Fibroblast of the aortic adventitia (primary cell): ENCODE measurements around the gene BABAM2. TPM values are rescaled to one million over a fixed set of nuclear protein-coding genes. Genes with fewer than 3 reads are reported as not detected.

Source experiments
- DNase-seq: peaks from one replicate; pipeline ENCODE4 v3.0.0-alpha.2; 2010; ENCODE audit warnings: low read depth
- H3K4me3 ChIP-seq: 2 replicates; pipeline ENCODE4 v1.5.1; 2011; ENCODE audit warnings: low read depth, mild to moderate bottlenecking, control low read depth, low read length, moderate library complexity
- CTCF ChIP-seq: IDR thresholded peaks from 2 replicates; pipeline ENCODE4 v1.5.1; 2011; ENCODE audit warnings: mild to moderate bottlenecking, low read length, control low read depth, inconsistent platforms; ENCODE audit not compliant: insufficient read depth
- total RNA-seq: library from RNA; depleted of rRNA; stranded (reverse); fragments of >200 nt; gene quantifications from 2 replicates; pipeline ENCODE4 v1.2.3, GENCODE V29; 2012; ENCODE audit warnings: low replicate concordance

The BABAM2 gene
- total RNA-seq, 1 donor, result 45.3 TPM

- no peak for TF ChIP-seq CTCF
- no peak for DNase-seq
- H3K4me3 ChIP-seq, result no peak overlapping the region
Observed at GRCh38 chr2:28119631-28120030, 229.1 kb downstream of the BABAM2 start.

- no peak for TF ChIP-seq CTCF
- peak; percentile 50 for DNase-seq
- no peak overlapping the region for H3K4me3 ChIP-seq
Observed at GRCh38 chr2:28128281-28128950, 237.9 kb downstream of the BABAM2 start.

GRCh38 chr2:28129955-28130695, 239.6 kb downstream of the BABAM2 start:
- TF ChIP-seq CTCF, result no peak
- DNase-seq, result peak; percentile 39
- H3K4me3 ChIP-seq, result no peak overlapping the region

GRCh38 chr2:28133778-28134177, 243.2 kb downstream of the BABAM2 start:
- no peak for TF ChIP-seq CTCF
- H3K4me3 ChIP-seq, result no peak overlapping the region
- DNase-seq, result no peak

- no peak for TF ChIP-seq CTCF
- DNase-seq, result no peak
- no peak overlapping the region for H3K4me3 ChIP-seq
Observed at GRCh38 chr2:28134262-28134812, 243.8 kb downstream of the BABAM2 start.

- no peak for TF ChIP-seq CTCF
- DNase-seq, result no peak
- no peak overlapping the region for H3K4me3 ChIP-seq
Observed at GRCh38 chr2:28134857-28135256, 244.3 kb downstream of the BABAM2 start.
